ENCODE results near the gene NDST4. TPM values are rescaled to one million over a fixed set of nuclear protein-coding genes. Genes with fewer than 3 reads are reported as not detected.

NDST4 gene
- total RNA-seq, 1 experiment from 2014 or later: not detected

GRCh38 chr4:115101675-115102074 is 11.7 kb downstream of the NDST4 start:
- no peaks in the 10 kb centered on the region for H3K4me1 ChIP-seq (ENCODE audit: insufficient read depth, low read length)
- no peak overlapping the region for H2BK15ac ChIP-seq (ENCODE audit: low read depth, low read length)
- no peaks in the 10 kb centered on the region for H3K23me2 ChIP-seq (ENCODE audit: insufficient read length, low read depth, low read length, poor library complexity, severe bottlenecking)
- no peak overlapping the region for H3K4ac ChIP-seq (ENCODE audit: low read depth, low read length)
- 100% methylated on average over 2 of the region's 3 CpGs for WGBS (ENCODE audit: extremely low coverage, insufficient read length, low lambda C conversion rate)
- no peak for DNase-seq
- no peak overlapping the region for H3K14ac ChIP-seq (ENCODE audit: insufficient read depth, low read length)
- H3K4me2 ChIP-seq (ENCODE audit: insufficient read depth, insufficient read length, low read length): no peak overlapping the region
- no peaks in the 10 kb centered on the region for H3K9me3 ChIP-seq (ENCODE audit: control insufficient read depth, low read depth, low read length)
- Mint-ChIP-seq H3K27me3 (ENCODE audit: low read depth) (no peaks in the 10 kb centered on the region), H3K9me3 (no peaks in the 10 kb centered on the region), H3K4me3 (no peak overlapping the region), H3K4me1 (peaks cover 6% of the 10 kb centered on the region in 2 experiments), H3K36me3 (ENCODE audit: insufficient read depth in 1 of 3, low read depth in 3 of 3) (no peaks in the 10 kb centered on the region), H3K27ac (no peak overlapping the region)
- H4K8ac ChIP-seq (replicated peaks; ENCODE audit: insufficient read length, low read depth, low read length): no peak overlapping the region
- no peak overlapping the region for H4K5ac ChIP-seq (ENCODE audit: insufficient read length, low read depth, low read length)
- H3T11ph ChIP-seq (ENCODE audit: low read length): no peak overlapping the region
- no peak overlapping the region for H2AFZ ChIP-seq (ENCODE audit: low read length)
- H4K20me1 ChIP-seq (ENCODE audit: control insufficient read depth, insufficient read depth, insufficient read length): no peaks in the 10 kb centered on the region
- no peaks in the 10 kb centered on the region for H3K79me1 ChIP-seq (ENCODE audit: insufficient read depth, low read depth, low read length, poor library complexity, severe bottlenecking)
- H3K27me3 ChIP-seq (ENCODE audit: insufficient read depth, low read length): no peaks in the 10 kb centered on the region
- H3K23ac ChIP-seq (ENCODE audit: insufficient read length, low read depth, low read length): no peak overlapping the region
- H2AK5ac ChIP-seq (ENCODE audit: insufficient read length, low read length): no peak overlapping the region
- H3K18ac ChIP-seq (ENCODE audit: insufficient read length, low read depth, low read length): no peak overlapping the region
- no peak overlapping the region for H2BK5ac ChIP-seq (ENCODE audit: insufficient read length, low read length)
- no peak overlapping the region for H3K56ac ChIP-seq (ENCODE audit: insufficient read length, low read depth, low read length)
- H2BK12ac ChIP-seq (ENCODE audit: insufficient read length, low read depth, low read length): no peak overlapping the region
- no peak overlapping the region for H2BK20ac ChIP-seq (ENCODE audit: low read depth, low read length, poor library complexity, severe bottlenecking)
- H3K27ac ChIP-seq (ENCODE audit: insufficient read length, low read depth, low read length): no peak overlapping the region
- no peaks in the 10 kb centered on the region for H3K79me2 ChIP-seq (ENCODE audit: insufficient read depth, low read length)
- H3K9ac ChIP-seq (ENCODE audit: extremely low read depth, insufficient read length, low read length): no peak overlapping the region
- no peak overlapping the region for H4K91ac ChIP-seq (ENCODE audit: insufficient read length, low read depth, low read length)
- no peak overlapping the region for H2BK120ac ChIP-seq (ENCODE audit: low read depth, low read length, poor library complexity, severe bottlenecking)
- no peak for TF ChIP-seq CTCF (conservative IDR thresholded peaks at IDR 0.05)

Measured in H9 (cell line).